NCI-H524 treated with DMSO at 0.1 percent for 48 hours (cell line): ENCODE results near the gene HRCT1.
"Not testable (repeated sequence)": the region's sequence is repeated elsewhere in the genome, so short reads cannot be mapped to it uniquely, and the experiment has no call there.

Experiments
- DNase-seq: peaks from one replicate; lab custom pipeline; 2025; lab: John Stamatoyannopoulos, UW

The HRCT1 gene

DNA sequence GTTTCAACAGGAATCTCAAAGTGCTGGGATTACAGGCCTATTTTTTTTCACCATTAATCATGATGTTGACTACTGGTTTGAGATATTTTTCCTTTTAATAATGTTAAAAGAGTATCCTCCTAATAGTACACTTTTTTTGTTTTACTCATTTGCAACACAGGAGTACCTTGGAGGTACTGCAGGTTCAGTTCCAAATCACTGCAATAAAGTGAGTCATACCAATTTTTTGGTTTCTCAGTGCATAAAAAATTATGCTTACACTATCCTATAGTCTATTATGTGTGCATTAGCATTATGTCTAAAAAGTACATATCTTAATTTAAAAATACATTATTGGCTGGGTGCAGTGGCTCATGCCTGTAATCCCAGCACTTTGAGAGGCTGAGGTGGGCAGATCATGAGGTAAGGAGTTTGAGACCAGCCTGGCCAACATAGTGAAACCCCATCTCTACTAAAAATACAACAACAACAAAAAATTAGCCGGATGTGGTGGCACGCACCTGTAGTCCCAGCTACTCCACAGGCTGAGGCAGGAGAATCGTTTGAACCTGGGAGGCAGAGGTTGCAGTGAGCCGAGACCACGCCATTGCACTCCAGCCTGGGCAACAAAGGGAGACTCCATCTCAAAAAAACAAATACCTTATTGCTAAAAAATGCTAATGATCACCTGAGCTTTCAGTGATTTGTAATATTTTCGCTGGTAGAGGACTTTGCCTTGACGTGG is 8.5 kb upstream of the HRCT1 start:
- DNase-seq, result not testable (repeated sequence)

DNA sequence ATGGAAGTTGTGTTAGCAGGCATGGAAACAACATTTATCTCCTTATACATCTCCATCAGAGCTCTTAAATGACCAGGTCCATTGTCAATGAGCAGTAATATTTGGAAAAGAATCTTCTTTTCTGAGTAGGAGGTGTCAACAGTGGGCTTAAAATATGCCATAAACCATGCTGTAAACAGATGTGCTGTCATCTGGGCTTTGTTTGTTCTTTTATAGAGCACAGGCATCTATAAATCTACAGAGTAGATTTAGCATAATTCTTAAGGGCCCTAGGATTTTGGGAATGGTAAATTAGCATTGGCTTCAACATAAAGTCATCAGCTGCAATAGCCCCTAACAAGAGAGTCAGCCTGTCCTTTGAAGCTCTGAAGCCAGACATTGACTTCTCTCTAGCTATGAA is 7.7 kb upstream of the HRCT1 start:
- DNase-seq, result no peak

DNA sequence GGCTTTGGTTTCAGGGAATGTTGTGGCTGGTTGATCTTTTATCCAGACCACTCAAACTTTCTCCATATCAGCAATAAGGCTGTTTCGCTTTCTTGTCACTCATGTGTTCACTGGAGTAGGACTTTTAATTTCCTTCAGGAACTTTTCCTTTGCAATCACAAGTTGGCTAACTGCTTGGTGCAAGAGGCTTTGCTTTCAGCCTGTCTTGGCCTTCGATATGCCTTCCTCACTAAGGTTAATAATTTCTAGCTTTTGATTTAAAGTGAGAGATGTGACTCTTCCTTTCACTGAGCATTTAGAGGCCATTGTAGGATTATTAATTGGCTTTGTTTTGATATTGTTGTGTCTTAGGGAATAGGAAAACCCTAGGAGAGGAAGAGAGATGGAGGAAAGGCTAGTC is 7.0 kb upstream of the HRCT1 start:
- no peak for DNase-seq

DNA sequence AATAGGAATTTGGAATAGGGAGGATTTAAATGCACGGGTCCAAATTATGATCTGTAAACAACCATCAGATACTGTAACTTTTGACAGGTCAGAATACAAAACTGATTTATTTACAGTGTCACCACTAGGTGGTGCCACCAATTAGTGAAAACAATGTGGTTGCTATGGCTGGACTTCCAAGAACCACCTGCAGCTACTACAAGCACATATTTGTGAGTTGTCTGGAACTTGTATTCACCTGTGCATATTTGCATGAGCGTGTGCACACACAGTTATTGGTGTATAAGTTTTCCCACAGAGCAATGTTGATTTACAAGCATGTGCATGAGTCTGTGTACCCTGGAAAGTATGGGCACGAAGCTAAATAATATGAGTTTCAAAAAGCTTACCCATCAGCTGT is 3.0 kb upstream of the HRCT1 start:
- DNase-seq, result no peak

DNA sequence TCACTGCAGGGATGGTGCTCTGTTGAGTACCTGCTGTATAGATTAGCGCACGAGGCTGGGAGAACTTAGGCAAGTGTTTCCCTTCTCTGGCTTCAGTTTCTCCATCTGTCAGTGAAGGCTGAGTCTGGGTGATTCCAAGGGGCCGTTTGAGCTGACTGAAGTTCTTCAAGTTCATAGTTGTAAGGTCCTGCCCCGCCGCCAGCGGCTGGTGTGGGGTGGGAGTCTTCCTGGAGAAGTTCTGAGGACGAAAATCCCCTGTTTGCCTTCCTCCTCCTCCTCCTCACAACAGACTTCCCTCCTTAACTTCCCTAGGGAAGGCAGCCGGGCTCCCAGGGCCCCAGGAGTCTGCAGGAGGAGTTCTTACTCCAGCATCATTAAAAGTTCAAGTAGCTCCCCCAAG is 1.7 kb upstream of the HRCT1 start:
- DNase-seq, result no peak

DNA sequence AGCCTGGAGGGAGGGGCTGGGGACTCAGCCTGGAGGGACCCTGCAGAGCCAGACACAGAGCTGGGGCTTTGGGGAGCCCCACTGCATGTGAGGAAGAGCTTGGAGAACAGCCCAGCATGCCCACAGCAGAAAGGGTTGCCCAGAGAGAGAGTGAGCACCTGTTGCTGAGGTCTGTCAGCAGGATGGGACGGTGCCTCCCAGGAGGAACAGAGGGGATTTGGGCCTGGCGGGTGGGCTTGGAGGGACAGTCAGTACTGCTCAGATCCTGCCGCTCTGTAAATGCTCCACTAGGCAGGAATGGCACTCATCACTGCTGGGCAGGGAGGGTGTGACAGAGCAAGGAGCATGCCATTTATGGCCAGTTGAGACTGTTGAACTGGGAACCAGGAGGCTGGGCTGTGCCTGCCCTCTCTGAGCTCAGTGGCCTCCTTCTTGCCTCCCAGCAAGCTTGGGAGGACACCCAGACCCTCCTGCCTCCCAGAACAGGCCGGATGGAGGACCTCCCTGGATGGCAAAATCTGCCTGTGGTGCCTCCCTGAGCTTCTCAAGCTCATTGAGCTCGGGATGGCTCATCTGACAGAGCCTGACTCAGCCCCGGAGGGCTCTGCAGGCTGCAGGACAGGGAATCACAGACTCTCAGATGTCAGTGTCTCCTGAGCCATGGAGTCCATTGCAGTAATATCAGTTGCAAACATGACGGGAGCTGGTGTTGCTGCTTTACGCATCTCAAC is 786 bp upstream of the HRCT1 start:
- no peak for DNase-seq

DNA sequence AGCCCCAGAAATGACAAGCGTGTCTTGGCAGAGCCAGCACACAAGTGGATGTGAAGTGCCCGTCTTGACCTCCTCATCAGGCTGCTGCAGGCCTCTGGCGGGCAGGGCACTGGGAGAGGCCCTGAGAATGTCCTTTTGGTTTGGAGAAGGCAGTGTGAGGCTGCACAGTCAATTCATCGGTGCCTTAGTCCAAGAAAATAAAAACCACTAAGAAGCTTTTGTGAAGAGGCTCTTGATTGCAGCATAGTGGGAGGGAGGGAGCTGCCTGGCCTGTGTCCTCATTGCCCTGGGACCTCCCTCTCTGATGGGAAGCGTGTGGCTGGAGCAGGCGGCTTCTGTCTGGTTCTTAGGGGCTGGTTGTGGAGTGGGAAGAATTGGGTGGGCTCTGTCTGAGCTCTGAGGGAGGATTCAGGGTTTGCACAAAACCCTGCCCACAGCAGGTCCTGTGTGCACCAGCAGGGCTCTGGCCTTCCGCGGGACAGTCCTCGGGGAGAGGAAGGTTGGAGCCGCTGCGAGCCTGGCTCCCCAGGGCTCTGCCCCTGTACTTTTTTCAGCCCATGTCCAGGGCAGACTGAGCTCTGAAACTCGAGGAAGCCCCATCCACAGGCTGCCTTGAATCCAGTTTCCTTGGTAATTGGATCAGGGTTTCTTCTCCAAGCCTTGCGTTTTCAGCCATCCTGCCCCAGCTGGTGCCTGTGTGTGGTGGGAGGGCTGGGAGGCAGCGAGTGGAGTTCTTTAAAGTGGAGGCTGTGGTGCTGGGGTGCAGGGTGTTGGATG is 1.1 kb downstream of the HRCT1 start:
- DNase-seq, result no peak

DNA sequence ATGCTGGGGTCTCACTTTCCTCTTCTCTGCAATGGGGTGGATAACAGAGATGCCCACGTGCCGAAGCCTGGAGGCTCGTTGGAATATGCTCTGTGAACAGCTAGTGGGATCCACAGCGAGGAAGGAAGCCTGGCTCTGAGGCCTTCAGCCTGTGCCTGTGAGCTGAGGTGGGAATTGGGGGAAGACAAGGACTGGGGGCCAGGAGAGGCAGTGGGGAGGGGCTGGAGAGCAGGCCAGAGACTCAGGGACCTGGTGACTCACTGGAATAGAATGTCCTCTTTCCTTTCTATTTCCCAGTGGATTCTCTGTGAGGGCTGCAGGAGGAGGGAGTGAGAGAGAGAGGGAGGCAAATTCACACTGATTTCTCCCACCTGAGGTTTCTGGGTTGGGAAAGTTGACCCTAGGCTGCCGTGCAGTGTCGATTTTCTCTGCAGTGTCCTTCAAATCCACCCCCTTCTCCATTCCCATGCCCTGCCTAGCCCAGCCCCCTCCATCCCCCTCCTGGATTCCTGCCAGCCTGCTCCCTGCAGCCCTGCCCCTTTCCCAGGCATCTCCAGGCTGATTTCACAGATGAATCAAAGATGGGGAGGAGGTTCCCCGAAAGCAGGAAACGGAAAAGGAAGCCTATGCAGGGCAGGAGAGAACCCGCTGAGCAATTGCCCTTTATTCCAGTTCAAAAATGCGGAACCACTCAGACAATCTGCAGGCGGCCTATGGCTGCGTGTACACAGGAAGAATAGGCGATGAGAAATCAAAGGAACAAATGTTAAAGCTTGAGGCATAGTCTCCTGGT is 1.9 kb downstream of the HRCT1 start:
- DNase-seq, result no peak

DNA sequence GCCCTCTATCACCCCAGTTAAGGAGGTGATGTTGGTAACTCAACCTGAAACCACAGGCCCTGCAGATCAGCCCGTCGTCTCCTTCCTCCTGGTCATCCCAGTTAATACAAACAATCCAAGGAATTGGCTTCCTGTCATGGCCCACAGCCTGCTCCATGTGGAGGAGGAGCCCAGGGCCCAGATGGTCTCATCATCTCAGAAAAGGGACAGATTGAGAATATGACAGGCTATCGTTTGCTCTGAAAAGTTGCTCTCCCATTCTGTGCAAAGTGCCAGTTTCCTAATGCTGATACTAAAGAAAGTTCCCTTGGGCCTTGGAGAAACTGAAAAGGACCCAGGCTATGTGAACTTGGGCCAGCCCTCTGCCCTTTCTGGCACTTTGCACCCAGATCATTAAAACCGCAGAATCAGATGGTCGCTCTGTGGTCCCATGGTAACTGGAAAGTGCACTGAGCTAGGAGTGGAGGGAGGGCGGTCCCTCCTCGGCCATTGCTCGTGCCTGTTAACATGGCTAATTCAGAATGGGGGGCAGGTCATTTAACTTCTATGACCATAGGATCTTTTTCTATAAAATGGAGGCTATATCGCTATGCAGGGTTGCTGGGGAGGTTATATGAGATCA is 2.6 kb downstream of the HRCT1 start:
- DNase-seq, result no peak

DNA sequence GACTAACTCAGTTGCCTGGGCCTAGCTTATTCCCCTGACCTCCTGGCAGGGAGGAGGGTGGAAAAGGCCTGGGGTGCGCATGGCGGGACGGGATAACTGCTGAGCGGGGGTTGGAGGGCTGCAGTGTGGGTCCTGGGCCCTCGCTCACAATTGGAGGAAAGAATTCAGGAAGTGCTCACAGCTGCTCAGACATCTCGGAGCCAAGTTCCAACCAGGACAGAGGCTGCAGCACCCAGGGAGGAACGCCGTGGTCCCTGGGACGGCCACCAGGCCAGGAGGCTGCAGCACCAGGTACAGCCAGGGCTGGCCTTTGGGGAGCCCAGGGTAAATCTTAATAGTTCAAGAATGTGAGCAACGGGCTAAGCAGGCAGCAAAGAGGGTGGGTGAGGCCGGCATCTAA is 3.3 kb downstream of the HRCT1 start, which contains the start of gene SPAAR:
TSS of gene SPAAR (plus strand) at position 217 of the 400 bp plus-strand sequence. CDS start 974 bp downstream, outside the sequence.
- no peak for DNase-seq

DNA sequence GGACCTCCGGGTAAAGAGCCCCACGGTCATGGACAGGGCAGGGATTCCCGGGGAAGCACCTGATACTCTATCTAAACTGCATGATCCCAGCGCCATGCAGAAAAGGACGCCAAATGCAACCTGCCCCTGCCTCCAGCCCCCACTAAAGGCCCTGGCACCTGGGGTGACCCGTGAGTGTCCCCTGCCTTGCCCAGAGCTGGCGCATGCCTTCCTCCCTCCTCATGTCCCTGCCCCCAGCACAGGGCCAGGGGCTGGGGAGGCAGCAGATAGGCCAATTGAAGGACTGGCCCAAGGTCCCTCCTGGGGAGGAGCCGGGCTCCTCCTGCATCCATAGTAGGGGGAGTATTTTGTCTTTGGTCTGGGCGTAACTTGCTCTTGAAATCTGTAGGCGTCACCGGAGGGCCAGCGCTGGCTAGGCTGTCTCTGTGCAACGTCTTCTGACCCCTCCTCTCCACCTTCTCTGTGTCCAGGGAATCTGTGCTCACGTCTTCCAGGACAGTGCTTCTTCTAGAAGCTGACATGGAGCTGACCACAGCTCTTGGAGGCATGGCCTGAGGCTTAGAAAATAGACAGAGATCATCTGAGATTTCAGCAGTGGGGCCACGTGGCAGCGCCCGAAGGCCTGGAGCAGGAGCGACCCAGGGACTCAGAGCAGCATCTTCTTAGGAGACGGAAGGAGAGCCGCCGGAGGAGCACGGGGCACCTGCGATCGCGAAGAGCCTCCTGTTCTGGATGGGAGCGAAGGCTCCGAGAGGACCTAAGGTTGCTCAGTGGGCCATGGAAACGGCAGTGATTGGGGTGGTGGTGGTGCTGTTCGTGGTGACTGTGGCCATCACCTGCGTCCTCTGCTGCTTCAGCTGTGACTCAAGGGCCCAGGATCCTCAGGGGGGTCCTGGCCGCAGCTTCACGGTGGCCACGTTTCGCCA is 3.9 kb downstream of the HRCT1 start:
- DNase-seq, result no peak

DNA sequence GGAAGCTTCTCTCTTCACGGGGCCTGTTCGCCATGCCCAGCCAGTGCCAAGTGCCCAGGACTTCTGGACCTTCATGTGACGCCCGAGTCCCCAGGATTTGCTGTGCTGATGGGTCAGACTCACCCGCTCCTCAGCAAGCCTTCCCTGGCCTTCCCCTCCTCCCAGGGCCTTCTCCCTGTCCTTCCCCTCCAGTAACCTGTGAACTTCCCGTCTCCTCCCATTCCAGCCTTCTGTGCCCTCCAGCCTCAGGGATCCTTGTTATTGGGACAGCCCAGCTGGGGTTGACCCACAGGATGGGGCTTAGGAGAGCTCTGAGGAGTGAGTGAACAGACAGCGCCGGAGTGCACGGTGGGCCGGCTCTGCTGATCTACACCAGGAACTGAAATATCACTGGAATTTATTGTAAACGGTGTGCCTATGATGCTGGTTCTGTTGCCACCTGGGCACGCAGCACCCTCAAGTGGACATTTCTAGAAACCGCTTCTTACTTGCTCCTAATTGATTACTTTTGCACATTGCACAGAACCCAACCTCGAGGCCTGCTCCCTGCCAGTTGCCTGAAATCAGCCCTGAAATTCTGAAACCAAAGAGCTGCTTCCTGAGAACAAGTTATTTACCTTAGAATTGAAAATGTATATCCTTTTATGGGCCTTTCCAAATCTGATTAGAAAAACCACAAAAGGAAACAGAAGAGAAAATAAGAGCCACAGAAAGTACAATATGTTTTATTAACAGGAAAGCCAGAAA is 4.8 kb downstream of the HRCT1 start:
- no peak for DNase-seq

DNA sequence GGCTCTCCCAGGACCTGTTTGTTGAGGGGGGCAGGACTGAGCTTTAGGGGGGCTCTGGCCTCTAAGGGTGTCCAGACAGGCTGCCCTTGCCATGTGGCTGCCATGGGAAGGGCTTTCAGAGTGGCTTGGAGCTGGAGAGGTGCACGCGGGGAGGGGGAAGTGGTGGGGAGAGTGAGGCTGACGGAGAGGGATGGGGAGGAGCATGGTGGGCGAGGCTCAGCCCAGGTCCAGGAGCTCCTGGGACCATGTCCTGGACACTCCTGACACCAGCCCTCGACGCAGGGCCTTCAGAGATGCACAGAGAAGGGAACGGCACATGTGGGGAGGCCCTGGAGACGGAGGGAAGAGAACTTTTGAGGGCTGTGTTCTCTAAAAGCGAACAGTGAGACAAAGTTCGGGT is 5.7 kb downstream of the HRCT1 start:
- DNase-seq, result no peak

DNA sequence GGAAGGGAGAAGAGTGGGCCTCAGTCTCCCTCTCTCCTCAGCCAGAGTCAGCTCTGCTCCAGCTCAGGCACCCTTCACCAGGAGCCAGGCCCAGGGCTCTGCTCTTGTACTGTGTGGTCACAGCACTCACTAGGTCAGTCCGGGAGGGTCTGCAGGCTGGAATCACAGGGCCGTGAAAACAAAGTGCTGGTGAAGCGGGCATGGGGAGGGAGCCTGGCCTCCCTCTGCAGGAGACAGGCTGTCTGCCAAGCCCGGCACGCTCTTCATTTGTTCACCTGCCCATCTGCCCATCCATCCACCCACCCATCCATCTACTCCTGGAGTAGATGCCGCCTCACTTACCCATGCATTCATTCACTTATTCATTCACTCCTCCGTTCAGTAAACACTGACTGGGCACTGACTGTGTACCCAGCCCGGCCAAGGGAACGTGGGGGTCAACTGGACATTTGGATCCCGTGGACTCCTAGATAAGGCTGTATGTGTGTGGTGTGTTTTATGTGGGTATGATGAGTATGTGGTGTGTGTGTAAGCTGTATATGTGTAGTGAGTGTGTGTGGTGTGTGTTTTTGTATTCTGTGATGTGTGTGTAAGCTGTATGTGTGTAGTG is 6.9 kb downstream of the HRCT1 start:
- DNase-seq, result no peak

DNA sequence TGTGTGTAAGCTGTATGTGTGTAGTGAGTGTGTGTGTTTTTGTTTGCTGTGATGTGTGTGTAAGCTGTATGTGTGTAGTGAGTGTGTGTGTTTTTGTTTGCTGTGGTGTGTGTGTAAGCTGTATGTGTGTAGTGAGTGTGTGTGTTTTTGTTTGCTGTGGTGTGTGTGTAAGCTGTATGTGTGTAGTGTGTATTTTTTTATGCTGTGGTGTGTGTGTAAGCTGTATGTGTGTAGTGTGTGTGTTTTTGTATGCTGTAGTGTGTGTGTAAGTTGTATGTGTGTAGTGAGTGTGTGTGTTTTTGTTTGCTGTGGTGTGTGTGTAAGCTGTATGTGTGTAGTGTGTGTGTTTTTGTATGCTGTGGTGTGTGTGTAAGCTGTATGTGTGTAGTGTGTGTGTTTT is 7.4 kb downstream of the HRCT1 start:
- DNase-seq, result not testable (repeated sequence)

DNA sequence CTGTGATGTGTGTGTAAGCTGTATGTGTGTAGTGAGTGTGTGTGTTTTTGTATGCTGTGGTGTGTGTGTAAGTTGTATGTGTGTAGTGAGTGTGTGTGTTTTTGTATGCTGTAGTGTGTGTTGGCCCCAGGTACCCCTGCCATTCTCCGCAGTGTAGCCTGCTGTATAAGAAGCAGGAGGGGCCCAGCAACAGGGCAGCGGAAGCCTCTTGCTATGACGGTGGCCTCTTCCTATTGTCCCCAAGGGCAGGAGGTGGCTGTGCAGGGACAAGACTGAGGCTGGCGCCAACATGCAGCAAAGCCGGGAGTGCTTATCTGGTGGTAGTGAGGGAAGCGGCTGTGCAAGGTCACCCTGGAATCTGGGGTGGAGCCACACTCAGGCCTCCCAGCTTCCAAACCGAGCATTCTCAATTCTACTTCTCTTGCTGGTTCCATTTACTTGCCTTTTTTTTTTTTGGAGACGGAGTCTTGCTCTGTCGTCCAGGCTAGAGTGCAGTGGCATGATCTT is 8.4 kb downstream of the HRCT1 start:
- DNase-seq, result no peak

DNA sequence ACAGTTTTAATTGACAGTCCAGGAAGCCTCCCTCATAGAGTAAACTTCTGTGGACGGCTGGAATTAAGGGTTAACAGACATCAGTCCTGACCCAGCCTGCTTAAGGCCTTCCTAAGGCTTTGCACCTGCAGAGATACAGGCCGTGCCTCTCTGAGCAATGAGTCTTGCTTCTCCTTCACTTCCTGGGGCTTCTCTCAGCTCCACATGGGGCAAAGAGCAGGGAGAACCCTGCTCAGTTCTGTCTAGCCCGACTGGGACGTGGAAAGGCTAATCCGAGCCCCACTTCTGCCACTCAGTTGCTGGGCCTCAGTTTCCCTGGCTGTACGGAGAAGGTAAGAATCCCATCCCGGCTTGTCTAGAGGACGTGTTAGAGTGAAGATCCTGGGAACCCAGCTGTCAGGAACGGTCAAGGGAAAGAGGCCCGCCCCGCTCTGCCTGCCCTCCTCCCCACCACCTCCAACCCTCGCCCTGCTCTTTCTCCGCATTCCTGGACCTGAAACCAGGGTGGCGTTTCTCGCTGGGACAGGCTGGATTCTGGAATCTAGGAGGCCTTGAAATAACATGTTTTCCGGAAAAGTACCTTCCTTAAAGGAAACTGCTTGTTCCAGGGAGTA is 9.8 kb downstream of the HRCT1 start:
- no peak for DNase-seq

DNA sequence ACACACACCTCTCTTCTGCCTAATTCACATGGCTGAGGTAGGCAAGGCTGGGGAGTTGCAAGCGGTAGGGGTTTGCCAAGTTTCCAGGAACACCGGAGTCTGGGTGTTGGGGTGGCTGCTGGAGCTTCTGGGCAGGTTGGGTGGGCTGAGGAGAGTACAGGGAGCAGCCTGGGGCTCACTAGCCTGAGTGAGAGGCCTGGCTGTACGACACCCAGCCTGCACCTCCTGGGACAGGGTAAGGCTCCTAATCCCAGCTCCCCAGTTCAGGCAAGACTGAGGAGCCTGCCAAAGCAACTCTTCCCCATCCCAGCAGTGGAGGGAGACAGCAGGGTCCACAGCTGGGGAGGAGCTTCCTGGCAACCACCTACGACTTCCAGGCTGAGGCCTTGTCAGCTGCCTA is 11.3 kb downstream of the HRCT1 start:
- DNase-seq, result no peak

DNA sequence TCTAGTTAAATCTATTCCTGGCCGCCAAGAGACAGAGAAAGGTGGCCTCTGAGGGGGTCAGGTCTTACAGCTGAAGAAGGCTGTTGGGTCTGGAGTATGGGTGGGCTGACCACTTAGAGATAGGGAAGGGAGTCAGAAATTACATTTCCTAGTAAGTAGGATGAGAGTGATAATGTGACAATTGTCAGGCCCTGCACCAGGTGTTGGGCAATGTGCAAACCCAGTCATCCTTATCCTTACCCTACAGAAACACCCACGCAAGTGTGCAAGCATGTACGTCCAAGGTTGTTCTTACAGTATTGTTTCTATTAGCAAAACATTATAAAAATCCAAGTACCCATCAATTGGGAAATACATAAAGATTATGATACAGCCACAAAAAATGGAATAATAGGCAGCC is 12.8 kb downstream of the HRCT1 start:
- DNase-seq, result no peak
